GM18867 (cell line): ENCODE measurements around the gene SNRPD1.
"Not testable (repeated sequence)": the region's sequence is repeated elsewhere in the genome, so short reads cannot be mapped to it uniquely, and the experiment has no call there.

Experiments
- ATAC-seq: cut with Tn5 transposase; IDR thresholded peaks from one replicate; pipeline ENCODE4 v1.9.1; 2021; ENCODE audit warnings: mild to moderate bottlenecking, moderate library complexity; ENCODE audit not compliant: unreplicated experiment

The SNRPD1 gene

GRCh38 chr18:21634588-21635199, 22.6 kb downstream of the SNRPD1 start:
- no peak for ATAC-seq

GRCh38 chr18:21636769-21637168, 24.7 kb downstream of the SNRPD1 start:
- no peak for ATAC-seq

- no peak for ATAC-seq
Measured at GRCh38 chr18:21638822-21639221, 26.7 kb downstream of the SNRPD1 start.

GRCh38 chr18:21640375-21640774, 28.3 kb downstream of the SNRPD1 start:
- ATAC-seq, result not testable (repeated sequence)

- no peak for ATAC-seq
Measured at GRCh38 chr18:21650311-21650710, 38.2 kb downstream of the SNRPD1 start.

GRCh38 chr18:21652073-21652472, 40.0 kb downstream of the SNRPD1 start:
- ATAC-seq, result no peak

GRCh38 chr18:21653361-21653760, 41.2 kb downstream of the SNRPD1 start:
- no peak for ATAC-seq

- ATAC-seq, result no peak
Measured at GRCh38 chr18:21656402-21656801, 44.3 kb downstream of the SNRPD1 start.

GRCh38 chr18:21660078-21660477, 48.0 kb downstream of the SNRPD1 start:
- peak; percentile 52 for ATAC-seq

- ATAC-seq, result no peak
Measured at GRCh38 chr18:21662581-21662980, 50.5 kb downstream of the SNRPD1 start.

- no peak for ATAC-seq
Measured at GRCh38 chr18:21663578-21663977, 51.5 kb downstream of the SNRPD1 start.

- ATAC-seq, result no peak
Measured at GRCh38 chr18:21664069-21664468, 52.0 kb downstream of the SNRPD1 start.

- ATAC-seq, result no peak
Measured at GRCh38 chr18:21669736-21670285, 57.7 kb downstream of the SNRPD1 start.

- no peak for ATAC-seq
Measured at GRCh38 chr18:21672521-21673267, 60.6 kb downstream of the SNRPD1 start.

- not testable (repeated sequence) for ATAC-seq
Measured at GRCh38 chr18:21675354-21675753, 63.2 kb downstream of the SNRPD1 start.

GRCh38 chr18:21678859-21679258, 66.7 kb downstream of the SNRPD1 start:
- no peak for ATAC-seq

GRCh38 chr18:21680161-21680560, 68.0 kb downstream of the SNRPD1 start:
- ATAC-seq, result no peak

- peak; percentile 58 for ATAC-seq
Measured at GRCh38 chr18:21682371-21683051, 70.4 kb downstream of the SNRPD1 start.
